GM18511 (cell line): ENCODE results near the gene C2CD4C.
"Not testable (repeated sequence)": the region's sequence is repeated elsewhere in the genome, so short reads cannot be mapped to it uniquely, and the experiment has no call there.

Source experiments
- ATAC-seq: cut with Tn5 transposase; IDR thresholded peaks from one replicate; pipeline ENCODE4 v1.9.1; 2021; ENCODE audit warnings: mild to moderate bottlenecking, moderate library complexity; ENCODE audit not compliant: unreplicated experiment

C2CD4C gene

GRCh38 chr19:369256-369655 lies 39.7 kb downstream of the C2CD4C start:
- ATAC-seq: no peak

- ATAC-seq: no peak
Observed at GRCh38 chr19:368630-369024, 40.3 kb downstream of the C2CD4C start.

GRCh38 chr19:367963-368629 lies 40.9 kb downstream of the C2CD4C start:
- ATAC-seq: no peak

GRCh38 chr19:367561-367960 lies 41.4 kb downstream of the C2CD4C start:
- no peak for ATAC-seq

GRCh38 chr19:366951-367350 lies 42.0 kb downstream of the C2CD4C start:
- ATAC-seq: no peak

- no peak for ATAC-seq
Observed at GRCh38 chr19:366205-366783, 42.7 kb downstream of the C2CD4C start.

GRCh38 chr19:364496-365287 lies 44.3 kb downstream of the C2CD4C start:
- no peak for ATAC-seq

GRCh38 chr19:362683-363082 lies 46.3 kb downstream of the C2CD4C start:
- ATAC-seq: no peak

GRCh38 chr19:362154-362553 lies 46.8 kb downstream of the C2CD4C start:
- ATAC-seq: no peak

- no peak for ATAC-seq
Observed at GRCh38 chr19:359653-359925, 49.4 kb downstream of the C2CD4C start.

GRCh38 chr19:355536-355935 lies 53.4 kb downstream of the C2CD4C start:
- ATAC-seq: not testable (repeated sequence)
